Measurements from ENCODE around the gene FANCC. TPM values are rescaled to one million over a fixed set of nuclear protein-coding genes. Genes with fewer than 3 reads are reported as not detected.

Gene FANCC
- total and polyA plus RNA-seq, 4 donors = 8.3 to 32.4 (median 11.5) TPM

GRCh38 chr9:95115104-95115503 lies 202.4 kb downstream of the FANCC start (continued):
- TF ChIP-seq NR2F2 (IDR thresholded peaks at IDR 0.05) = no peak
- TF ChIP-seq EGR1 (IDR thresholded peaks at IDR 0.05; ENCODE audit: low read depth in 2 of 2) = no peak
- TF ChIP-seq SP1 (IDR thresholded peaks at IDR 0.05) = no peak
- no peak for TF ChIP-seq GABPA (IDR thresholded peaks at IDR 0.05 in 1 of 2, conservative IDR thresholded peaks at IDR 0.05 in 1 of 2)
- no peak for TF ChIP-seq REST (IDR thresholded peaks at IDR 0.05)
- no peak for TF ChIP-seq HNF4G (IDR thresholded peaks at IDR 0.05)

GRCh38 chr9:95112436-95113280 lies 204.9 kb downstream of the FANCC start:
- DNase-seq (ENCODE audit: low spot score) = no peak
- H3K4me1 ChIP-seq (ENCODE audit: control insufficient read depth in 4 of 4, insufficient read depth in 4 of 4, low read length in 3 of 4) = no peaks in the 10 kb centered on the region
- no peak overlapping the region for H3K4me3 ChIP-seq (ENCODE audit: low read depth in 1 of 3, low read length in 3 of 3)
- no peak overlapping the region for H3K27ac ChIP-seq (ENCODE audit: low read depth in 1 of 2, low read length in 2 of 2)
- 95% methylated on average over 12 of the region's 12 CpGs for WGBS
- H3K9ac ChIP-seq (ENCODE audit: low read depth in 1 of 2, low read length in 2 of 2) = no peak overlapping the region
- TF ChIP-seq TAF1 (conservative IDR thresholded peaks at IDR 0.05) (no peak), ATF3 (IDR thresholded peaks at IDR 0.05) (no peak), REST (IDR thresholded peaks at IDR 0.05) (no peak), FOXA2 (IDR thresholded peaks at IDR 0.05) (no peak)
- no peaks in the 10 kb centered on the region for H3K9me3 ChIP-seq (ENCODE audit: control insufficient read depth in 4 of 4, low read length in 3 of 4)
- no peaks in the 10 kb centered on the region for H3K27me3 ChIP-seq (ENCODE audit: control insufficient read depth in 4 of 4, insufficient read depth in 4 of 4, low read length in 3 of 4)
- peaks cover 10 to 54% (median 29%) of the 10 kb centered on the region in 4 donors for H3K36me3 ChIP-seq (ENCODE audit: control insufficient read depth in 4 of 4, insufficient read depth in 3 of 4, low read depth in 1 of 4, low read length in 3 of 4)

GRCh38 chr9:95111716-95112115 lies 205.8 kb downstream of the FANCC start:
- no peaks in the 10 kb centered on the region for H3K4me1 ChIP-seq (ENCODE audit: control insufficient read depth in 4 of 4, insufficient read depth in 4 of 4, low read length in 3 of 4)
- H3K27ac ChIP-seq (ENCODE audit: low read depth in 1 of 2, low read length in 2 of 2) = no peak overlapping the region
- H3K36me3 ChIP-seq (ENCODE audit: control insufficient read depth in 4 of 4, insufficient read depth in 3 of 4, low read depth in 1 of 4, low read length in 3 of 4) = peaks cover 10 to 64% (median 33%) of the 10 kb centered on the region in 4 donors
- no peak for TF ChIP-seq RAD21 (IDR thresholded peaks at IDR 0.05)
- TF ChIP-seq JUND (IDR thresholded peaks at IDR 0.05) = no peak
- no peak for TF ChIP-seq SP1 (IDR thresholded peaks at IDR 0.05)
- no peak for TF ChIP-seq TAF1 (conservative IDR thresholded peaks at IDR 0.05)
- TF ChIP-seq EGR1 (IDR thresholded peaks at IDR 0.05; ENCODE audit: low read depth in 2 of 2) = no peak
- no peak for TF ChIP-seq MAX (IDR thresholded peaks at IDR 0.05)
- no peak for TF ChIP-seq NR2F2 (IDR thresholded peaks at IDR 0.05)
- TF ChIP-seq FOXA1 (IDR thresholded peaks at IDR 0.05) = no peak
- TF ChIP-seq CTCF (IDR thresholded peaks at IDR 0.05; ENCODE audit: low read depth, low read length, missing input control) = no peak
- TF ChIP-seq HNF4G (IDR thresholded peaks at IDR 0.05) = no peak
- TF ChIP-seq HNF4A (conservative IDR thresholded peaks at IDR 0.05) = no peak
- TF ChIP-seq REST (IDR thresholded peaks at IDR 0.05) = no peak
- no peak for TF ChIP-seq YY1 (IDR thresholded peaks at IDR 0.05)
- DNase-seq (ENCODE audit: low spot score) = no peak
- 96% methylated on average over 11 of the region's 11 CpGs for WGBS
- H3K4me3 ChIP-seq (ENCODE audit: low read depth in 1 of 3, low read length in 3 of 3) = no peak overlapping the region
- H3K27me3 ChIP-seq (ENCODE audit: control insufficient read depth in 4 of 4, insufficient read depth in 4 of 4, low read length in 3 of 4) = no peaks in the 10 kb centered on the region
- no peak overlapping the region for H3K9ac ChIP-seq (ENCODE audit: low read depth in 1 of 2, low read length in 2 of 2)
- H3K9me3 ChIP-seq (ENCODE audit: control insufficient read depth in 4 of 4, low read length in 3 of 4) = no peaks in the 10 kb centered on the region

Measured in liver (tissue), 9 donors.